ENCODE measurements around the gene GTPBP3. TPM values are rescaled to one million over a fixed set of nuclear protein-coding genes. Genes with fewer than 3 reads are reported as not detected.

The GTPBP3 gene
- total and polyA plus RNA-seq, 2 experiments from 2014 or later, result 25.4 to 67.8 TPM

GRCh38 chr19:17391371-17392151, 54.2 kb downstream of the GTPBP3 start:
- Histone ChIP-seq H3K4me1 (ENCODE audit: insufficient read depth) (peaks cover 9% of the 10 kb centered on the region; the same call in 1 of the 2 replicates), H3K9me2 (ENCODE audit: insufficient read depth) (no peaks in the 10 kb centered on the region), H3K79me2 (replicated peaks; ENCODE audit: insufficient read depth) (no peaks in the 10 kb centered on the region), H4K20me1 (replicated peaks; ENCODE audit: insufficient read depth) (no peaks in the 10 kb centered on the region; the same call in 1 of the 2 replicates), H3K27ac (ENCODE audit: low read depth) (no peak overlapping the region), H3K4me2 (peak overlapping the region; percentile 98), H3K27me3 (ENCODE audit: insufficient read depth) (peaks cover 10% of the 10 kb centered on the region; the same call in 1 of the 2 replicates), H2AFZ (peak overlapping the region; percentile 97), H3F3A (replicated peaks; ENCODE audit: low read depth) (peaks cover 20% of the 10 kb centered on the region), H3K4me3 (peak overlapping the region; percentile 86), H3K36me3 (ENCODE audit: insufficient read depth) (no peaks in the 10 kb centered on the region)
- Mint-ChIP-seq H3K9me3 (peaks cover 14% of the 10 kb centered on the region), H3K4me3 (peak overlapping the region; percentile 94), H3K4me1 (peaks cover 10% of the 10 kb centered on the region), H3K27me3 (ENCODE audit: insufficient read depth, low read depth, poor library complexity) (peaks cover 12% of the 10 kb centered on the region), H3K36me3 (ENCODE audit: low read depth) (no peaks in the 10 kb centered on the region; the same call in 2 of the 3 replicates), H3K27ac (peak overlapping the region; percentile 72; the same call in 1 of the 2 replicates)
- TF ChIP-seq JUNB (IDR thresholded peaks at IDR 0.05; ENCODE audit: unreplicated experiment) (no peak), ZNF462 (CRISPR knock-in tag; IDR thresholded peaks at IDR 0.05) (no peak), REST (IDR thresholded peaks at IDR 0.05; ENCODE audit: unreplicated experiment) (no peak), ZNF114 (CRISPR knock-in tag; IDR thresholded peaks at IDR 0.05) (no peak), EZH2 (IDR thresholded peaks at IDR 0.05; ENCODE audit: low read depth, unreplicated experiment) (no peak), EZH2phosphoT487 (IDR thresholded peaks at IDR 0.05; ENCODE audit: unreplicated experiment) (no peak), STAT1 (IDR thresholded peaks at IDR 0.05; ENCODE audit: unreplicated experiment) (no peak), ZNF331 (CRISPR knock-in tag; IDR thresholded peaks at IDR 0.05; ENCODE audit: low read depth) (no peak), NANOG (IDR thresholded peaks at IDR 0.05; ENCODE audit: borderline replicate concordance) (no peak), CTCF (conservative IDR thresholded peaks at IDR 0.05; ENCODE audit: low read depth in 2 of 2) (no peak)
- ATAC-seq, result peak; percentile 24
- DNase-seq (ENCODE audit: low spot score), result peak; percentile 49
